Left cardiac atrium (tissue), 4 donors: ENCODE results near the gene FNDC5. TPM values are rescaled to one million over a fixed set of nuclear protein-coding genes. Genes with fewer than 3 reads are reported as not detected.
A peak's percentile ranks its signal among the peaks of the same experiment; 100 is the strongest.

Source experiments
- ATAC-seq, 2 donors: fragments of 200-7000 bp; cut with Tn5 transposase; one replicate each; pipeline ENCODE4 v1.9.1; 2020; ENCODE audit warnings: mild to moderate bottlenecking in 2 of 2, moderate library complexity in 2 of 2
- DNase-seq: peaks from one replicate; pipeline ENCODE4 v3.0.0-alpha.2; 2020
- intact Hi-C, 2 donors: fragments of 100-400 bp; cut with DNase I; formaldehyde crosslinking; loops; one replicate each; pipeline versions ENCODE4 v1.14.1 to v1.15.1; 2022 to 2023
- total RNA-seq, 2 donors: library from RNA; stranded (reverse); fragmentation: NEBNext Ultra II Directional; extraction: Animal tissue kit (Norgen Biotek cat#: 25700); gene quantifications; one replicate each; pipeline ENCODE4 v1.2.1, GENCODE V29; 2021
- donor health status: DM: no; HTN: yes; CAD: no.
- donor health status: DM: no; HTN: yes; CAD: no; lungs with severe emphysema.
- donor health status: DM: yes; HTN: yes; CAD: no.
- donor health status: Dilated cardiomyopathy.

FNDC5 gene
- total RNA-seq, 2 donors from 2014 or later, result 74.3 to 92.5 TPM

GRCh38 chr1:32871364-32872191 is 866 bp upstream of the FNDC5 start:
- DNase-seq, result no peak
- peak in 1 of 2 donors; percentile 42 for ATAC-seq

DNA sequence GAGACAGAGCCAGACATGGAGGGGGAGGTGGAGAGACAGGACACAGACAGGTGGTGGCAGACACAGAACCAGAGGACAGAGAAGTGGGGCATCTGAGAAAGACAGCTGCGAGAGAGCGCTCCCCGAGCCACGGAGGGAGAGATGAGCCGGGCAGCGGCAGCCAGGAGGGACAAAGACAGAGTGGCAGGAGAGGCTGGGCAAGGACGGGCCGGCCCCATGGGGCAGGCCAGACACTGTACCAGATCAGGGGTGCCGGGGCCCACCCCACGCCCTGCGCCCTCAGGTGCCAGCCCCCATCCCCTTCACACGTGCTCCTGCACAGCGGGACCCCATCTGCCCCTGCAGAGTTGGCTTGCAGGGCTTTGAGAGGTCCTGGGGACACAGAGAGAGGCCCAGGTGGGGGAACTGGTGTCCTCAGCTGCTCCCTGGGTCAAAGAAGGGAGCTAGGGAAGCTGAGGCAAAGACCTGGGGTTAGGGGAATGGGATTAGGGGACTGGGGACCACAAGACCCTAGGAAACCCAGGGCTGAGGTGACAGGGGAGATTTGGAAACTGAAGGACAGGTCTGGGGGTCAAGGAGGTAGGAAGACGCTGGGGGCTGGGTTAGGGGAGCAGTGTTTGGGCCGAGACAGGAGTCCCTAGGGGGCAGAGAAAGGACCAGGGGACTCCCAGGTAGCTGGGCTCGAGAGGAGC is 643 bp downstream of the FNDC5 start:
- DNase-seq, result no peak
- peak; percentile 7 to 21 for ATAC-seq
- intact Hi-C loops, result loop anchor here in 1 of 2 donors (10.0 kb wide), 1 partner anchor 215 kb away; the partner anchor contains the start of gene AZIN2

More at GRCh38 chr1:32871364-32872191, 866 bp upstream of the FNDC5 start:
- intact Hi-C loops, result loop anchor here in 1 of 2 donors (10.0 kb wide), 1 partner anchor 213 kb away; the partner anchor contains the start of gene AZIN2

- ATAC-seq (no peak), DNase-seq (no peak)
- intact Hi-C loops, result no loop called here
These were observed 1.8 kb downstream of the FNDC5 start for GRCh38 chr1:32868806-32869455.

DNA sequence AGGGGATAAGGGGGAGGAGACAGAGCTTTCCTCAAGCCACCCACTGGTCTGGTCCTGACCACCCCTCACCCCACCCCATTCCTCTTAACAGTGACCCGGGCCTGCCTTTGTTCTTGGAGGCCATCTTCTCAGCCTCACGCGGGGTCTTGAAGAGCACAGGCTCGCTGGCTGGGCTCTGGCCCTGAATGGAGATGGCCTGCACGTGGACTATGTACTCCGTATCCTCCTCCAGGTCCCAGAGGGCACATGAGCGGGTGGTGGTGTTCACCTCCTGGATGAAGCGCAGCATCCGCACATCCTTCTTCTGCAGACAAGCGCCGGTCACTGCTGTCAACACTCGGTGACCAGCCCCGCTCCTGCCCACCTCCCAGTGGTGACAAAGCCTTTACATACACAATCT is 2.6 kb downstream of the FNDC5 start:
- intact Hi-C loops, result no loop called here

DNA sequence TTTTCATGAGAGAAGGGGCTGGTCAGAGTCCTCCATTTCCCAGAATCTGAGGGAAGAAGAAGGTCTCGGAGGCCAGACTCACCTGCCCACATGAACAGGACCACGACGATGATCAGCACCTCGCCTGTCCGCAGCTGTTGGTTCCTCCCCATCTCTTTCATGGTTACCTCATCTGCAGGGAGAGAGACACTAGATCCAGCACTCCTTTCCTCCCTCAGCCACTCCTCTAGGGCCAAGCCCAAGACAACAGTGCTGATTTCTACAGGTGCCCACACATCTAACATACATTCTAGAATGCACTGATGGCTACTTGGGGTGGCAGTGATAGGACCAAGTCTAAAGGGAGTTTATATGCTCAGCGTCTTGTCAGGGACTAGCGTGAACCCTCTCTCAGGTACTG is 3.0 kb downstream of the FNDC5 start:
- intact Hi-C loops, result no loop called here
- ATAC-seq (no peak), DNase-seq (no peak)

More for the DNA sequence above, 2.6 kb downstream of the FNDC5 start:
- ATAC-seq (no peak), DNase-seq (no peak)

- intact Hi-C loops, result no loop called here
- DNase-seq (no peak), ATAC-seq (no peak)
These were observed 3.6 kb downstream of the FNDC5 start for GRCh38 chr1:32867151-32867550.

DNA sequence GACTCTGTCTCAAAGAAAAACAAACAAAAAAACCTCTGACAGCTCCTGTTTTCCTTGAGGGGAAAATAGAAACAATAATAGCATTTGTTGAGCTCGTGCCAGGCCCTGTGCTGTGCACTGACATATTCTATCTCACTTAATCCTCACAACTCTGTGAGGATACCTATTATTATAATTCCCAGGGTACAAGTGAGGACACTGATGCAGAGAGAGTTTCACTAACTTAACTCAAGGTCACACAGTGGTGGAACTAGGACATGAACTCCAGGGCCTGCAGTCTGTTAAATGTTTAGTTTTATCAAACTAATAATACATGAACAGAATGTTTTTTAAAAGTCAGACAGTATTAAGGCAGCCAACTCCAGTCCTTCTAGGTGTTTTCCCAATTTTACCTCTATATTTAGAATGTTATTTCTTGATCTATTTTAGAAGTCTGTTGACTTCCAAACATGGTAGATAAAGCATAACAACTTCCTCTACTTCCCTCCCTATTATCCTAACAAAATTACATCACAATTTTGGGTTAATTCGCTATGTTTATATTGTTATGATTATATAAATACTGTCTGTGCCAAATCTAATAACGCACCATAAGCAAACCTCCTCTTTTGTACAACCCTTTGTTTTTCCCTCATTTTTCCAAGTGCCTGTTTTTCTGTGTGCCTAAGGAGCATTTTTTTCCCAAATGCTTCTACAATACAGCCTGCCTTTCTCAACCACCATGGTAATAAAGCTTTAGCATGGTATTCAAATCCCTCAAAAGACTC is 4.9 kb downstream of the FNDC5 start:
- ATAC-seq, result no peak
- intact Hi-C loops, result no loop called here
- no peak for DNase-seq

DNA sequence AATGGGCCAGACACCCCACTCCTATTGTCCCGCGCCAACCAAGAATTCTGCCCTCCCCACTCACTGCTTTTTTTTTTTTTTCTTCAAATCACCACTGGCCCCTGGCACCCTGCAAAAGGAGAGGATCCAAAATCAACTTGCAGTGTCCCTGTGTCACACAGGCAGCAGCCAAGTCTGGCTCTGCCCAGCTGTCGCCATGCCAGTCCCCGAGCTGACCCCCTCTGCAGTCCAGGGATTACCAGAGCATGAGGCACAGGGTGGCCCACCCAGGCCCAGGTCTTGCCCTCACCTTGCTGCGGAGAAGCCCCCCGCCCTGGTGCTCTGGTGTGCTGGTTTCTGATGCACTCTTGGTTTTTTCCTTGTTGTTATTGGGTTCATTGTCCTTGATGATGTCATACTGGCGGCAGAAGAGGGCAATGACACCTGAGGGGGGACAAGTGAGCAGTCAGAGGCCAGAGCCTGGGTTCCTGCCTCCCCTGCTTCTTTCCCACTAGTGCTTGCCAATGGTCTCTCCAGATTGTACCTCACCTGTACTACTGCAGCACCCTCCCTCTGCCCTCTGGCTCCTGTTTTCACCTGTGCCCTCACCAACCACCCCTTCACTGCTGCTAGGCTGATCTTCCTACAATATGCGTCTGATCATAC is 6.2 kb downstream of the FNDC5 start:
- ATAC-seq, result peak; percentile 53 to 75
- no peak for DNase-seq

DNA sequence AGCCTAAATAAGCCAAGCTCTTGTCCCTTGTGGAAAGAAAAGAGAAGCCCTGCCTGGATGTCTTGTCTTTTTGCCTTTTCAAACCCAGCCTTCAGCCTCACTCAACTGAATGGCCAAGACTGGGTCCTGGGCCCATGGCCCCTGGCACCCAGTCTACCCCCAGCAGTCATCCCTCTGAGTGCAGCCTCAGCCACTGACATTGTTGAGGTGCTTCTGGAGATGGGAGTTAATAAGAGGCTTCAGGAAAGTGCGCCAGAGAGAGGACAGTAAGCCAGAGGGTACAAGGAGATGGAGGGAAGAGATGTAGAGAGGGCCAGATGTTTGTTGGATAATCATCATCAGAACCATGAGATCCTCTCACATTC is 6.8 kb downstream of the FNDC5 start:
- ATAC-seq, result no peak
- DNase-seq, result no peak
- intact Hi-C loops, result no loop called here

More for the DNA sequence above, 6.2 kb downstream of the FNDC5 start:
- intact Hi-C loops, result no loop called here

GRCh38 chr1:32863218-32863880 is 7.4 kb downstream of the FNDC5 start:
- no peak for DNase-seq

DNA sequence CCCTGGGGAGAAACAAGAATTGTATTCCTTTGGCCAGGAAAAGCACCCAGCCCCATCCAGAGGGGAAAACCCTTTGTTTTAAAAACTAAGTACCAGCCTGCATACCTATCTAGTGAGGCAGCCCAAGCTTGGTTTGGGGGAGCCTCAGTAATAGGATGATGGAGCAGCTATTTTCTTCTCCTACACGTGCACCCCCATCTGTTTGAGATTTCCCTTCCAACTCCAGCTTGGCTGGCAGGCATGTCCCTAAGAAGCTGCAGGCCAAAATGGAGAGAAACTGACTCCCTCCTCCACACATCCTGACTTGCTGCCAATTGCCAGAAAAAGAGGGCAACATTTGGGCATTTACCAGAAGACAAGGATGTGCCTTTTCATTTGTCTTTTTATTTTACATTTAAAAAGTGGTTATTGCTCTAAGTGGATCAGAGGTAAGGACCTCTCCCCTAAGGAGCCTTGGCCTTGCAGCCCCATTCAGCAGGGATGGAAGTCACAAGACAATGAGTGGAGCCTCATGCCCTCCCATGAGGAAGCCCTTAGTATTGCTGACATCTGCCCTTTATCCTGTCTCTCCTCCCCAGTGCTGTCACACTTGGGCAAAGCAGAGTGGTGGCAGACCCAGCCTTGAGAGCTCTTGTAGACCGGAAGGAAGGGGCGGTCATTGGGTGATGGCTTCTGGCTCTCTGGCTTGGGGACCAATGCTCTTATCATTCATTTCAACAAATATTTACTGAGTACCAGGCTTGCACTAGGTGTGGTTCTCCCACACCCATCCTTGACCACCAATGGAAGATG is 8.6 kb downstream of the FNDC5 start:
- no peak for ATAC-seq
- intact Hi-C loops, result no loop called here
- no peak for DNase-seq

More at GRCh38 chr1:32863218-32863880, 7.4 kb downstream of the FNDC5 start:
- intact Hi-C loops, result no loop called here
- no peak for ATAC-seq

GRCh38 chr1:32860566-32860965 is 10.1 kb downstream of the FNDC5 start:
- DNase-seq, result no peak
- no peak for ATAC-seq
- intact Hi-C loops, result no loop called here

DNA sequence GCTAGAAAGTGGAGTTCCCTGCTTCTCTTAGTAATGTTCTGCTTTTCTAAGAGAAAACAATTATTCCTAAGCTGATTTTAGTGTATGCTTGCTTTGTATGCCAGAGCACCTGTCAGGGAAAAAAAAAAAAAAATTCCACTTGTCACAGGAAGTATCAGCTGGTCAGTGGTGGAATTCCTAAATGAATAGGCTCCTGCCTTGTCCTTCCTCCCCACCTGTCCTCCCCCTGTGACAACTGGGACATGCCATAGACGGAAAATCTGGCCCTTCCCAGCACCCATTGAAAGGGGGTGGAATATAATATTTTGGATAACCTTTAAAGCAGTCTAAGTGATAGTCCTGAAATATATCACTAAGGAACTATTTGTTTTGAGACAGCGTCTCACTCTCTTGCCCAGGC is 10.8 kb downstream of the FNDC5 start:
- intact Hi-C loops, result no loop called here
- DNase-seq (no peak), ATAC-seq (no peak)

DNA sequence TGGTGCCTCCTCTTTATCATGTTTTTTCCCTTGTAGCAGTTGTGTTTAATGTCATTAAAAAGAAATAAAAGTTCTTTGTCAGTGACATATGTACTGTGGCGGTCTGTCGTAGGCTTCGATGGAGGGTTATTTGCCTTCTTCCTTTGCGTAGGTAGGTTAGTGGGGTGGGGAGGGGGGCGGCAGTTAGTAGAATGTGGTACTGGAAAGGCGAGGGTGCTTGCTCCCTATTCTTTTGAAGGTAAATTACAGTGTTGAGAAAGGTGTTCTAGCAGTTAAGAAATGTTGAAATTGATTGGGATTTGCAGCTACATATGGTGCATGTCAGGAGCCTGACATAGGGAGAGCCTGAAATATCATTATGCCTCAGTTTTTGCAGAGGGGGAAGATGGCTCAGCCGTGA is 11.9 kb downstream of the FNDC5 start:
- DNase-seq (no peak), ATAC-seq (no peak)
- intact Hi-C loops, result no loop called here

GRCh38 chr1:32858136-32858535 is 12.6 kb downstream of the FNDC5 start:
- ATAC-seq (no peak), DNase-seq (no peak)
- intact Hi-C loops, result no loop called here

DNA sequence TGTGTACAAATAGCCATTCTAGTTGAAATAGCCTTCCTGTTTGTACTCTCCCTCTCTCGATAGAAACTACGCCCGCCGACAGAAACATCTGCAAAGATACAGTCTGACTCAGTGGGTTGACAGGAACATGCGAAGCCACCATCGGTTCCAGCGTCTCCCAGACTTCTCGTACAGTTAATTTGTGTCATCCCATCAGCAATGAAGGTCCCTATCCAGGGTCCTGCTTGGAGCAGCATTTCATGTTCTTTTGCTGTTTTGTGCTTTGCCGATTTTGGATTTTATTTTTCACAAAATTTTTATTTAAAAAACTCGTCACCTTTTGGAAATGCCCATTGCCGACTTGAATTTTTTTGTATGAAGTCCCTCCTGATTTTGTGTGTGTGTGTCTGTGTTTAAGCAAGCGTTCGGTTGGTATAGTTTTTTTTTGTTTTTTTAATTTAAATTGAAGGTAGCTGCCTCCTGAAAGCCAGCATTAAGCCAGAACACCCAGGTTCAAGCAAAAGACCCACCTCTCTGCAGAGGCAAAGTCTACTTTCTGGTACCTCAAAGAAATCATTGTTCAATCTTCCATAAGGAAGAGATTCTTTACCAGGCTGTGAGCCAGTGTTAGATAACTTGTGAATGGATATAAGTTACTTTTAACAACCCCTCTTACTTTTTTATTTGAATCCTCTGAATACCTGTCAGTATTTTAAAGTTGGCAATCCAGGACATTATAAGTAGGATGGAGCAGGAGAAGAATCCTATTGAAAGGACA is 14.7 kb downstream of the FNDC5 start:
- intact Hi-C loops, result no loop called here
- DNase-seq, result no peak
- ATAC-seq, result no peak
